Right lobe of liver (tissue), 4 donors: ENCODE measurements around the gene BRSK1.

Source experiments
- POLR2A ChIP-seq: fragments of 450-650 bp; IDR thresholded peaks from one replicate; pipeline ENCODE4 v1.6.1; 2017; ENCODE audit warnings: antibody characterized with exemption, mild to moderate bottlenecking
- TF ChIP-seq, protein P1 (sequence below), 4 donors: fragments of 200-600 bp in 3 of 4; fragments of 450-650 bp in 1 of 4; IDR thresholded peaks; one replicate each; pipeline versions ENCODE4 v1.5.1 to v1.8.0; 2016 to 2022; ENCODE audit warnings: antibody characterized with exemption in 4 of 4, mild to moderate bottlenecking in 2 of 4
- donor health status: DM: no; HTN: no; CAD: no.
- donor health status: DM: no; HTN: no; CAD: no.
- donor health status: DM: no; HTN: yes; CAD: no.

DNA sequence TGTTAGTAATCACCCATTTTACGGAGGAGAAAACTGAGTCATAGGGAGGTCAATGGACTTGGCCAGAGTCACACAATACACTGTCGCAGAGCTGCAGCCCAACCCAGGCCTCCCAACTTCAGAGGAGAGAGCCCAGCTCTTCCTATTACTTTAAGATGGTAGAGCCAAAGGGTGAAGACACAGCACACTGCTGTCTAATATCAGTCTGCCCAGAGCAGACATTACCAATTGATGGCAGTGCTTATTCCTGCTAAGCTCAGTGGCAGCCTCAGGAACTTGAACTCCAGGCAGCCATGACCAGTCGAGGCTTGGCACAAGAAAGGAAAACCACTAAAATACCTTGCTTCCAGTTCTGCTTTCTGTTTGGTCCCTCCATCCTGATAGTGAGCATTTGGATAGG is 22.9 kb downstream of the BRSK1 start:
- TF ChIP-seq, protein P1, sequence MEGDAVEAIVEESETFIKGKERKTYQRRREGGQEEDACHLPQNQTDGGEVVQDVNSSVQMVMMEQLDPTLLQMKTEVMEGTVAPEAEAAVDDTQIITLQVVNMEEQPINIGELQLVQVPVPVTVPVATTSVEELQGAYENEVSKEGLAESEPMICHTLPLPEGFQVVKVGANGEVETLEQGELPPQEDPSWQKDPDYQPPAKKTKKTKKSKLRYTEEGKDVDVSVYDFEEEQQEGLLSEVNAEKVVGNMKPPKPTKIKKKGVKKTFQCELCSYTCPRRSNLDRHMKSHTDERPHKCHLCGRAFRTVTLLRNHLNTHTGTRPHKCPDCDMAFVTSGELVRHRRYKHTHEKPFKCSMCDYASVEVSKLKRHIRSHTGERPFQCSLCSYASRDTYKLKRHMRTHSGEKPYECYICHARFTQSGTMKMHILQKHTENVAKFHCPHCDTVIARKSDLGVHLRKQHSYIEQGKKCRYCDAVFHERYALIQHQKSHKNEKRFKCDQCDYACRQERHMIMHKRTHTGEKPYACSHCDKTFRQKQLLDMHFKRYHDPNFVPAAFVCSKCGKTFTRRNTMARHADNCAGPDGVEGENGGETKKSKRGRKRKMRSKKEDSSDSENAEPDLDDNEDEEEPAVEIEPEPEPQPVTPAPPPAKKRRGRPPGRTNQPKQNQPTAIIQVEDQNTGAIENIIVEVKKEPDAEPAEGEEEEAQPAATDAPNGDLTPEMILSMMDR (IDR thresholded peaks at IDR 0.05) = no peak
- TF ChIP-seq POLR2A = no peak
